ENCODE data around the gene RTN4.

Gene RTN4

DNA sequence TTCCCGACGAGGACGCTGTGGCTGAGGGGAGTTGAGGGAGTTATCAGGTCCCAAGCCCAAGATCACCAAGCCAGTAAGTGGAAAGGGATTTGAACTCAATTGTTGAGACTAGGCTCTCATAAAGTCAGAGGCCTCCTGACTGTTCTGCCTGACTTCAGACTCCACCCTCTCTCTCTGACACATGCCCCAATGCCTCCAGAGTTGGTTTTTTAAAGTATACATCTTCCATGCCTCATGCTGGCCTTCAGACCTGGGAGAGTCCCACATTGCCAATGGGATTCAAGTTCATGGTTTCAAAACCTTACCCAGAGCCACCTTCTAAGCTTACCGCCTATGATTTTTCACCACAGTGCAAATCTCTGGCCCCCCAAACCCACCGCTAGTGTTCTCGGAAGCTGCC is 100.8 kb downstream of the RTN4 start:
- no peaks in the 10 kb centered on the region for H3K9me3 ChIP-seq
- H3K4me3 ChIP-seq = no peak overlapping the region
- peaks cover 10% of the 10 kb centered on the region for H3K4me1 ChIP-seq
- DNase-seq (ENCODE audit: low spot score in 2 of 2) = no peak
- no peaks in the 10 kb centered on the region for H3K36me3 ChIP-seq (replicated peaks)
- H3K27me3 ChIP-seq (ENCODE audit: low read depth) = no peaks in the 10 kb centered on the region
- in situ Hi-C loops (cut with MboI; ENCODE audit: low sequenced_read_pairs) = no loop called here

DNA sequence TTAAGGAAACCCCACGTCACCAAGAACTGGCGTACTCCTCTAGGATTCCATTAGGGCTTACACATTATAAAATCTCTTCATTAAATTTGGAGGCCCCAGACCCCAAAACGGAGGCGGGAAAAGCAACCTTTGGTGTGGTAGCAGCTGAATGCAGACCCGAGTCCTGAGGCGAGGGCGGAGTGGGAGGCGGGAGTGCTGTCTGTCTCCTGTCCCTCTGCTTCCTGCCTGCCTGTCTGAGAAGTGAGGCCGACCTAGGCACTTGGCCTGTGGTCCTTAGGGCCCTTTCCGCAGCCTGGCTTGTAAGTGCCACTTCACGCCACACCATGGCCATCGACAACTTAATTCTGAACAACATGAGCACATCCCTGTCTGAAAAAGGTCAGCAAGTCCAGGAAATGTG is 102.1 kb downstream of the RTN4 start:
- in situ Hi-C loops (cut with MboI; ENCODE audit: low sequenced_read_pairs) = no loop called here
- DNase-seq (ENCODE audit: low spot score in 2 of 2) = peak in 1 of 2 experiments; percentile 26
- Histone ChIP-seq H3K9me3 (no peaks in the 10 kb centered on the region), H3K4me3 (no peak overlapping the region), H3K36me3 (replicated peaks) (no peaks in the 10 kb centered on the region), H3K27me3 (ENCODE audit: low read depth) (no peaks in the 10 kb centered on the region), H3K4me1 (peaks cover 10% of the 10 kb centered on the region)

DNA sequence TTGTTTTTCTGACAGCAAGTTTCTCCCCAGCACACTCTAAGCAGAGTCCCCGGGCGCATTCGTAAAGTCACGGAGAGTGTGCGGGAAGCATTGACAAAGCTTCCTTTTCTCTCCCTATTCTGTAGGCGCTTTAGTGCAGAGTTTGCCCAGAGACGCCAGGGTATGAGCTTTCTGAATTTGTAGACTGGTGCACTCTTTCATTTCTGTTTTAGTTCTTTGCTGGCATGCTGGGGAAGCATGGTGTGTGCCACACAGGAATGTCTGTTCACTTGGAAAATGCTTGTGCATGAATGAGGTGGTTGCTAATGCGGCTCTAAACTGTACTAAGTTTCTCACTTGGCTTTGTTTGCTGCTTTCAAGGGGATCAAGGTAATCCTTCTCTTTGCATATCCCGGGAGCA is 102.6 kb downstream of the RTN4 start:
- H3K27me3 ChIP-seq (ENCODE audit: low read depth) = no peaks in the 10 kb centered on the region
- peaks cover 10% of the 10 kb centered on the region for H3K4me1 ChIP-seq
- no peaks in the 10 kb centered on the region for H3K36me3 ChIP-seq (replicated peaks)
- H3K4me3 ChIP-seq = no peak overlapping the region
- in situ Hi-C loops (cut with MboI; ENCODE audit: low sequenced_read_pairs) = no loop called here
- DNase-seq (ENCODE audit: low spot score in 2 of 2) = peak; percentile 26 to 54
- no peaks in the 10 kb centered on the region for H3K9me3 ChIP-seq

DNA sequence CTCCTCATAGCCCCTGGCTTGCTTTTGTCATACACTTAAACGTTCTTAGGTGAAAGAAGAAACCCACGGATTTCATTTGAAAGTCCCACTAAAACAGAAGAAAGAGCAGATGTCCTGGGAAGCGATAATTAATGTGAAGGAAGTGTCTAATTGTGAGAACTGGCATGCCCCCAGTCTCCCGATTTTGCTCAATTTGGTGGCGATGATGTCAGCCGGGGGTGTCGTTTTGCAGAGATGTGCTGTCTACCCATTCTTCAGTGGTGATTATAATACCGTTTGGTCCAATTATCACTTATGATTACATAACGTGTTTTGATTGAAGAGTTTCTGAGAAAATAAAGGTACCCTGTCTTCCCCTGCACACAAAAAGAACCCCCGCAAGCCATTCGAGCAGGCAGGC is 103.1 kb downstream of the RTN4 start:
- in situ Hi-C loops (cut with MboI; ENCODE audit: low sequenced_read_pairs) = no loop called here
- H3K9me3 ChIP-seq = no peaks in the 10 kb centered on the region
- H3K4me1 ChIP-seq = peaks cover 10% of the 10 kb centered on the region
- no peak overlapping the region for H3K4me3 ChIP-seq
- no peak for DNase-seq (ENCODE audit: low spot score in 2 of 2)
- no peaks in the 10 kb centered on the region for H3K36me3 ChIP-seq (replicated peaks)
- no peaks in the 10 kb centered on the region for H3K27me3 ChIP-seq (ENCODE audit: low read depth)

DNA sequence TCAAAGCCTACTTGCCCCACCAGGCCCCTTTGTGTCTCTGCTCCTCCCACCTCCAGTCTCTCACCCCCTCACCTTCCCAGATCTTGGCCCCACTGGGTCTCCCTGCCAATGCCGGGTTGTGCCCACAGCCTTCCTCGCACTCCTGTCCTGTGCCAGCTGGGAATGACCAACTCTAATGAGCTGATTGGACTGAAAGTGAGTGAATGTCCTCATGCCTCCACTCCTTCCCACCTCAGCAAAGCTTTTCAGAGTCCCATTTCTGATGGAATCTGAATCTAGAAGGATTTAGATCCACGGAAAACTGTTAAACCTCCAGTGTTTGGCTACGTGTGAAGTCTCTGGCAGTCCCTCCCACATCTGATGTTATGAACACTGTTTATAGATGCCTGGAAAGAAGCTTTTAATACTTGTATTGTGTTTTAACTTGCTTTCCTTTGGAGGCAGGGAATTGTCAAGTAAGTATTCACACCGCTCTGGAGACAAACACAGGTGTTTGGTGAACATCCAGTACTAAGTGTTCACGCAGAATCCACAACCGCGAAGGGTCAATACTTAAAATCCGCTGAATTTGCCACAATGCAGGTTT is 103.9 kb downstream of the RTN4 start:
- in situ Hi-C loops (cut with MboI; ENCODE audit: low sequenced_read_pairs) = no loop called here
- H3K4me1 ChIP-seq = peaks cover 10% of the 10 kb centered on the region
- no peak for DNase-seq (ENCODE audit: low spot score in 2 of 2)
- H3K27me3 ChIP-seq (ENCODE audit: low read depth) = no peaks in the 10 kb centered on the region
- no peaks in the 10 kb centered on the region for H3K9me3 ChIP-seq
- no peaks in the 10 kb centered on the region for H3K36me3 ChIP-seq (replicated peaks)
- no peak overlapping the region for H3K4me3 ChIP-seq

DNA sequence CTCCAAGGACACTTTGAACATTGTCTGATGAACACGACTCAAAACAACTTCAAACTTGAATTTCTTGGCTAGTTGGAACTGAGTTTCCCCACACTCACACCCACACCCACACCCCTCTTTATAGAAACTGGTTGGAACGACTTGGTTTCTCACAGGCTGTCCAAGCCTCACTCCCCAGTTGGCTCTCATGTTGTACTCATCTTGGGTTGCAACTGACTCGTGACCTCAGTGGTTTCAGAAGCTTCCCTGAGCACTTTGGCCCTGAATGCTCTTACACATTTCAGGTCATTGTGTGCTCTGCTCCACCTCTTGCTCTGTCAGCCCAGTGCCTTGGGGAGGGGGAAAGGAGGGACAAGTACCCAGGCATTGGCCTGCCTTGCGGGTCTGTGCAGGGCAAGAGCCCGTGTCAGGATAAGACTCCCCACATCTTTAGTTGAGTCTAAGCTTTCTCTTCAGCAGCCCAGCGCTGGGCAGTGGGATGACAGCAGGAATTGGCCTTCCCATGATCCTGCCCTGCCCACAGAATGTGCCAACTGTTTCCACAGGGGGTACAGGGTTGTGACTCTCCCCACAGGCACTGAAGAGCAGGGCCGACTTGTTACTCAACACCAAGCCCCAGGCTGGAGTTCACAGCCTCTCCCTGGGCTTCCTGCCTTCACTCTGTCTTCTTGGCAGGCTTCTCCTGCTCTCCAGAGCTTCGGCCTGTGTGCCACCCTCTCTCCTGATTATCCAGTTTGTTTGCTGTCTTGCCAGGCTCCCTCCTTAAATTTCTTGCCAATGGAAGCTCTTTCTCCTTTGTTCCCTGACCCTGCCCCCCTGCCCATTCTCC is 104.6 kb downstream of the RTN4 start:
- no peaks in the 10 kb centered on the region for H3K27me3 ChIP-seq (ENCODE audit: low read depth)
- no peak overlapping the region for H3K4me3 ChIP-seq
- in situ Hi-C loops (cut with MboI; ENCODE audit: low sequenced_read_pairs) = no loop called here
- H3K4me1 ChIP-seq = peaks cover 10% of the 10 kb centered on the region
- H3K36me3 ChIP-seq (replicated peaks) = no peaks in the 10 kb centered on the region
- H3K9me3 ChIP-seq = no peaks in the 10 kb centered on the region
- DNase-seq (ENCODE audit: low spot score in 2 of 2) = no peak

DNA sequence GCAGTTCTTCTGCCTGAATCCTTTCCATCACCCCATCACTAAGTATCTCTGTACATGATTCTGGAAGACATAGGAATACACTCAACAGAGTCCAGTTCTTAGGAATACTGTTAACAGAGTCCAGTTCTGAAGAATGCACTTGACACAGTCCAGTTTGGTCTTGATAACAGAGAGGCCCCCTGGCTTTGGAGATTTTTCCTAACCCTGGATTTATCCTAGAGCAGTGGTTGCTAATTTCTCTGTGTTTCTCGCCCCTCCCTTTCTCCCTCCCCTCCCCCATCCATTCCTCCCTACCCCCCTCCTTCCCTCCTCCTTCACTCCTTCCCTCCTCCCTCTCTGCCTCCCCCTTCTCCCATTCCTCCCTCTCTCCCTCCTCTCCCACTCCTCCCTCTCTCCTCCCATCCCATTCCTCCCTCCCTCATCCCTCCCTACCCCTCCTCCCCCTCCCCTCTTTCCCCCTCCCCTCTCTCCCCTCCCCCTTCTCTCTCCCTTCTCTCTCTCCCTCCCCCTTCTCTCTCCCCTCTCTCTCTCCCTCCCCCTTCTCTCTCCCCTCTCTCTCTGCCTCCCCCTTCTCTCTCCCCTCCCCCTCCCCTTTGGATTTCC is 105.4 kb downstream of the RTN4 start:
- peaks cover 10% of the 10 kb centered on the region for H3K4me1 ChIP-seq
- no peak overlapping the region for H3K4me3 ChIP-seq
- no peak for DNase-seq (ENCODE audit: low spot score in 2 of 2)
- no peaks in the 10 kb centered on the region for H3K9me3 ChIP-seq
- in situ Hi-C loops (cut with MboI; ENCODE audit: low sequenced_read_pairs) = no loop called here
- H3K36me3 ChIP-seq (replicated peaks) = no peaks in the 10 kb centered on the region
- no peaks in the 10 kb centered on the region for H3K27me3 ChIP-seq (ENCODE audit: low read depth)

DNA sequence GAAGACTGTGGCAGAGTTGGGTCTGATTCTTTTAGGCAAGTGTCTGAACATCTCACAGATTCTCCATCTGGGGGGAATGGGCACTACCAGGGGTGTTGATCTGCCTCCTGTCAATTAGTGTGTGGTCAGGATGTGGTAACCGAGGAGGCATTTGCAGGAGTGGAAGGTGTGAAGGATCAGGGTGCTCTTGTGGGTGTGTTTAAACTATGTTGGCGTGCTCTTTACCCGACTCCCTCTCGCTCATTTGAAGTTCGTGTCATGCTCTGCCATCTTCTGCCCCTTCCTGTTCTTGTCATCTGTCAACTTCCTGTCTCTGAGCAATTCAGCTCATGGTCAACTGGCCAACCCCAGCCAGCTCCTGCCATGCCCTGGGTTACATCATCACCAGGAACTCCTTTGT is 107.9 kb downstream of the RTN4 start:
- Histone ChIP-seq H3K4me3 (no peak overlapping the region), H3K4me1 (peaks cover 3% of the 10 kb centered on the region; the same call in 1 of the 2 replicates), H3K36me3 (replicated peaks) (no peaks in the 10 kb centered on the region), H3K9me3 (no peaks in the 10 kb centered on the region), H3K27me3 (ENCODE audit: low read depth) (no peaks in the 10 kb centered on the region)
- in situ Hi-C loops (cut with MboI; ENCODE audit: low sequenced_read_pairs) = no loop called here
- no peak for DNase-seq (ENCODE audit: low spot score in 2 of 2)

DNA sequence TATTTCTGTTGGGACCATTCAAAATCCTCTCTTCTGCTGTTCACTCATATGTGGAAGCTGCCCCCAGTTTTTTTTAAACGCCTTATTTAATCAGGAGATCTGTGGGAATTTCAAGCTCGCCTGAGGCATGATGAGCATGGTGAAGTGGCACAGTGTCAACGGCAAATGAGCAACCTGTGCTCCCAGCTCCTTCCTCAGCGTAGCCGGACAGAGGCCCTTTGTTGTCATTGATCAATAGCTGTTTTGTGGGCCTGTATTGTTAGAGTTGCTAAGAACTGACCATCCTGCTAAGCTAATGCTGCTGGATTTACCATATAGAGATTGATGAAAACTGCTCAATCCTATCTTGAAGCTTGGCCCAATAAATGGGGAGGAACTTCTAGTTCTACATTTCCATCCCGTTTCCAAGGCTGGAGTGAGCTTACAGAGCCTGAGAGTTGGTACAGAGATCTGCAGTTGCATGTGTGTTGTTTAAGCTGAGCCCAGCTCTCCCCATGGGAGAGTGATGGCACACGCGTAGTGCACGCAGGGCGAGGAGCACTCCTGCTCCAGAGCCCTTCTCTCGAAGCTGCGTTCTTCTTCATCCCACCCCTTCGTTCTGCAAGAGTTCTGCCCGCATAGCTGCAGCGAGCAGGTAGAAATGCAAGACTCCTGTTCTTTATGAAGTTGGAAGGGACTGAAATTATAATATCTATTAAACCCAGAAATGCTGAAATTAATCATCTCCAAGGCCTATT is 108.8 kb downstream of the RTN4 start:
- no peaks in the 10 kb centered on the region for H3K36me3 ChIP-seq (replicated peaks)
- no peak for DNase-seq (ENCODE audit: low spot score in 2 of 2)
- no peaks in the 10 kb centered on the region for H3K4me1 ChIP-seq
- no peak overlapping the region for H3K4me3 ChIP-seq
- in situ Hi-C loops (cut with MboI; ENCODE audit: low sequenced_read_pairs) = no loop called here
- no peaks in the 10 kb centered on the region for H3K9me3 ChIP-seq
- H3K27me3 ChIP-seq (ENCODE audit: low read depth) = no peaks in the 10 kb centered on the region

DNA sequence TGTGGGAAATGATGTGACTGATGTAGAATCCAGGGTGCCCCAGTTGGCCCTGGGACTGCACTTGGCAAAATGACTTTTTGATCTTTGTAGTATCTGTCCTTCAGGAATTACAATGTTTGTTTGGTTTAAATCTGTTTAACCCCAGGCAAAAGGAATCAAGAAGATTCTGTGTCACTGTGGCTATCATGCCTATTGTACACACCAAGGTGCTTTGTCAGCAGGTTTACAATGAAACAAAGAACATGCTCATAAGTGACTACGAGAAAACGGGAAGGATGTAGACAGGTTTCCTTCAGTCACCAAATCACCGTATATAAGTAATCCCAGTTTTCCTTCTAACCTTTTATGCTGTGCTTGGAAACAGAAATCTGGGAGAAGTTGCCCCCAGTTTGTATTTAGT is 109.5 kb downstream of the RTN4 start:
- Histone ChIP-seq H3K36me3 (replicated peaks) (no peaks in the 10 kb centered on the region), H3K4me1 (no peaks in the 10 kb centered on the region), H3K9me3 (no peaks in the 10 kb centered on the region), H3K4me3 (no peak overlapping the region), H3K27me3 (ENCODE audit: low read depth) (no peaks in the 10 kb centered on the region)
- DNase-seq (ENCODE audit: low spot score in 2 of 2) = no peak
- in situ Hi-C loops (cut with MboI; ENCODE audit: low sequenced_read_pairs) = no loop called here

DNA sequence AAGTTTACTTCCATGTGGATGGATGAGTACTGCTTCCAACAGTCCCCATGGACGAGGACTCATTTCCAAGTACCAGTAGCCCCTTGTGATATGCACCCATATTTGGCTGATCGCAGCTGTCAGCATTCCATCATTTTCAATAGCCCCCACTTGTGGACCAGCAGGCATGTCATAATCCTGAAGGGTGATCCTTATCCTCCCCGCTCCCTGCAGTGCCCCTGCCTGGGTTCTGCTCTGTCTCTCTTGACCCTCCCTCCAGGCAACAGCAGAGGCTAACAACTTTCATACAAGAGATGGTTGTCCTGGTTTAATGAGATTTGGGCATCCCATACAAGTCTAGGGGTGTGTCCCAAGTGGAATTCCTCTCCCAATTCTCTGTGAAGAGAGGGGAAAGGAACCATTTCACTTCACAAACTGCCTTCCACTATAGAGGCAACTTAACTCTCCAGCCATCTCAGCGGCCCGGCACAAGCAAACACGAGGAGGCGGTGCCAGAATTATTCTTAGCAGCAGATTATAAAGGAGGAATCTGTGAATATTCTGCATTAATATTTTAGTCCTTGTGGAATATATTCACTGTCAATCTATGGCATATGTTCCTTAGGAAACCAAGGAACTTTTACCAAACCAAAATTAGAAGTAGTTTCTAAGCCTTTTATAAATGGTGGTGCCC is 110.7 kb downstream of the RTN4 start:
- Histone ChIP-seq H3K4me3 (no peak overlapping the region), H3K27me3 (ENCODE audit: low read depth) (no peaks in the 10 kb centered on the region), H3K4me1 (no peaks in the 10 kb centered on the region), H3K36me3 (replicated peaks) (no peaks in the 10 kb centered on the region), H3K9me3 (no peaks in the 10 kb centered on the region)
- in situ Hi-C loops (cut with MboI; ENCODE audit: low sequenced_read_pairs) = no loop called here
- no peak for DNase-seq (ENCODE audit: low spot score in 2 of 2)

DNA sequence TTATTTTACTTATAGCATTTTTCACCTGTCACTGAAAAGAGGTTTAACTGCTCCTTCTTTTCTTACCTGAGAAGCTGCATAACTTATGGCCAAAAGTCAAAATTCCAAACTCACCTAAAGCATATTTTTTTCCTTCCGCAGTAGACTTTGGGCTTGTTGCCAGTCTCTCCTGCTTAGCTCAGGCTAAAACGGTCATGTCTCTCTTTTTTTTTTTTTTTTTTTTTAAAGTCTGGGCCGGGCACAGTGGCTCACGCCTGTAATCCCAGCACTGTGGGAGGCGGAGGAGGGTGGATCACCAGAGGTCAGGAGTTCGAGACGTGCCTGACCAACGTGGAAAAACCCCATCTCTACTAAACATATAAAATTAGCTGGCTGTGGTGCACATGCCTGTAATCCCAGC is 113.5 kb downstream of the RTN4 start:
- no peaks in the 10 kb centered on the region for H3K27me3 ChIP-seq (ENCODE audit: low read depth)
- in situ Hi-C loops (cut with MboI; ENCODE audit: low sequenced_read_pairs) = no loop called here
- no peak overlapping the region for H3K4me3 ChIP-seq
- no peaks in the 10 kb centered on the region for H3K4me1 ChIP-seq
- no peaks in the 10 kb centered on the region for H3K9me3 ChIP-seq
- H3K36me3 ChIP-seq (replicated peaks) = no peaks in the 10 kb centered on the region
- no peak for DNase-seq (ENCODE audit: low spot score in 2 of 2)

DNA sequence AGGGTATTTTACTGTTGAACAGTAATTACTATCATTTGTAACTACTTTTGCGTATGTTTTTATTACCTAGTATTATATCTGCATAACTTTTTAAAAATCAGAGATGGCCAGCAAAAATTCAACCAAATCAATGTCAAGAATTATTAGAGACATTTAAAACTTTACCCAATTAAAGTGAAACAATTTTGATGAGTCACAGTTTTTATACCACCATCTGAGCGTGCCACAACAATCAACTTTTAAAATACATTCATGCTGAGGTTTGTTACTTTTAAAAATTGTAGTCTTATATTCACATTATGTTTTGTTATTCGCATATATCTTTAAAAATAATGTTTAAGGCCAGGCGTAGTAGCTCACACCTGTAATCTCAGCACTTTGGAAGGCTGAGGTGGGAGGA is 114.9 kb downstream of the RTN4 start:
- Histone ChIP-seq H3K9me3 (no peaks in the 10 kb centered on the region), H3K4me1 (no peaks in the 10 kb centered on the region), H3K36me3 (replicated peaks) (no peaks in the 10 kb centered on the region), H3K4me3 (no peak overlapping the region), H3K27me3 (ENCODE audit: low read depth) (no peaks in the 10 kb centered on the region)
- no peak for DNase-seq (ENCODE audit: low spot score in 2 of 2)
- in situ Hi-C loops (cut with MboI; ENCODE audit: low sequenced_read_pairs) = no loop called here
